Uterus (tissue), 4 donors: ENCODE measurements around the gene TMBIM4. TPM values are rescaled to one million over a fixed set of nuclear protein-coding genes. Genes with fewer than 3 reads are reported as not detected.
"Not testable (repeated sequence)": the region's sequence is repeated elsewhere in the genome, so short reads cannot be mapped to it uniquely, and the experiment has no call there.

Experiments used
- DNase-seq, 2 donors: peaks; one replicate each; pipeline ENCODE4 v3.0.0-alpha.2; 2019 to 2020
- H3K27ac ChIP-seq, 2 donors: fragments of 200-600 bp; sonication (generic); 1 replicate in 1 of 2; 2 replicates in 1 of 2; pipeline ENCODE4 v1.5.1; 2016 to 2018
- H3K27me3 ChIP-seq, 2 donors: fragments of 200-600 bp; sonication (generic); one replicate each; pipeline ENCODE4 v1.5.1; 2018 to 2019; ENCODE audit warnings: control low read depth in 1 of 2
- H3K36me3 ChIP-seq, 2 donors: fragments of 200-600 bp; sonication (generic); one replicate each; pipeline ENCODE4 v1.5.1; 2019; ENCODE audit warnings: control low read depth in 1 of 2
- H3K4me1 ChIP-seq, 2 donors: fragments of 200-600 bp; sonication (generic); one replicate each; pipeline ENCODE4 v1.5.1; 2018 to 2019; ENCODE audit warnings: control low read depth in 1 of 2
- H3K4me3 ChIP-seq, 2 donors: fragments of 200-600 bp; sonication (generic); 1 replicate in 1 of 2; 2 replicates in 1 of 2; pipeline ENCODE4 v1.5.1; 2018 to 2019; ENCODE audit warnings: mild to moderate bottlenecking in 1 of 2
- H3K9me3 ChIP-seq, 2 donors: fragments of 200-600 bp; sonication (generic); one replicate each; pipeline ENCODE4 v1.5.1; 2019; ENCODE audit warnings: control low read depth in 1 of 2
- POLR2A ChIP-seq, 2 donors: fragments of 450-650 bp; IDR thresholded peaks; one replicate each; pipeline ENCODE4 v1.6.1; 2016; ENCODE audit warnings: antibody characterized with exemption in 2 of 2, mild to moderate bottlenecking in 1 of 2, moderate library complexity in 1 of 2
- intact Hi-C: fragments of 100-400 bp; cut with DNase I; formaldehyde crosslinking; loops from one replicate; pipeline ENCODE4 v1.15.1; 2023; ENCODE audit warnings: low total_unique reads
- total RNA-seq, 4 donors: library from RNA; depleted of rRNA in 3 of 4; stranded (reverse); fragments of >200 nt in 3 of 4; gene quantifications; one replicate each; pipeline versions ENCODE4 v1.1.0 to v1.2.4, GENCODE V29; 2014 to 2023
- TF ChIP-seq, protein P1 (sequence below), 4 experiments: fragments of 200-600 bp in 2 of 4; fragments of 450-650 bp in 2 of 4; sonication (generic) in 2 of 4; IDR thresholded peaks; one replicate each; pipeline ENCODE4 v1.5.1; 2016 to 2019; ENCODE audit warnings: antibody characterized with exemption in 4 of 4, mild to moderate bottlenecking in 2 of 4, moderate library complexity in 1 of 4
- donor health status: DM: yes; HTN: yes; CAD: no.

TMBIM4 gene
- total RNA-seq, 4 donors from 2014 or later: 102 to 187 (median 146) TPM

DNA sequence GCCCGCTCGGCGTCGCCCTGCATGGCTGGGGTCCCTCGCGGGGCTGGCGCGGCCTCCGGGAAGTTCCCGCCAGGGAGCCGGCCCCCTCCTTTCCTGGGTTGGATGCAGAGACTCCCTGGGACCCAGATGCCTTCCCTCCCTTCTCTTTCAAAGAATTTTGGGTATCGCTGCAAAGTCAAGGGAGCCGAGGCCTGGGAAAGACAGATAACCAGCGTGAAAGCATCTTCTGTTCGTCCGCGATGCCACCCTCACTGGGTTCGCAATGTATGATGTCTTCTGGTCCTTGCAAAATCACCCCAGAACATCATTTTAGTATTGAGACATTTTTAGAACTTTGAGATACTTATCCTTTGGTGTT is 19.7 kb upstream of the TMBIM4 start:
- no peaks in the 10 kb centered on the region for H3K27me3 ChIP-seq
- no peaks in the 10 kb centered on the region for H3K4me1 ChIP-seq
- no peak for DNase-seq
- TF ChIP-seq, protein P1, sequence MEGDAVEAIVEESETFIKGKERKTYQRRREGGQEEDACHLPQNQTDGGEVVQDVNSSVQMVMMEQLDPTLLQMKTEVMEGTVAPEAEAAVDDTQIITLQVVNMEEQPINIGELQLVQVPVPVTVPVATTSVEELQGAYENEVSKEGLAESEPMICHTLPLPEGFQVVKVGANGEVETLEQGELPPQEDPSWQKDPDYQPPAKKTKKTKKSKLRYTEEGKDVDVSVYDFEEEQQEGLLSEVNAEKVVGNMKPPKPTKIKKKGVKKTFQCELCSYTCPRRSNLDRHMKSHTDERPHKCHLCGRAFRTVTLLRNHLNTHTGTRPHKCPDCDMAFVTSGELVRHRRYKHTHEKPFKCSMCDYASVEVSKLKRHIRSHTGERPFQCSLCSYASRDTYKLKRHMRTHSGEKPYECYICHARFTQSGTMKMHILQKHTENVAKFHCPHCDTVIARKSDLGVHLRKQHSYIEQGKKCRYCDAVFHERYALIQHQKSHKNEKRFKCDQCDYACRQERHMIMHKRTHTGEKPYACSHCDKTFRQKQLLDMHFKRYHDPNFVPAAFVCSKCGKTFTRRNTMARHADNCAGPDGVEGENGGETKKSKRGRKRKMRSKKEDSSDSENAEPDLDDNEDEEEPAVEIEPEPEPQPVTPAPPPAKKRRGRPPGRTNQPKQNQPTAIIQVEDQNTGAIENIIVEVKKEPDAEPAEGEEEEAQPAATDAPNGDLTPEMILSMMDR (IDR thresholded peaks at IDR 0.05): no peak
- no peak for TF ChIP-seq POLR2A (IDR thresholded peaks at IDR 0.05)
- peak overlapping the region; percentile 19 to 43 for H3K4me3 ChIP-seq
- H3K9me3 ChIP-seq: no peaks in the 10 kb centered on the region
- H3K27ac ChIP-seq: peak overlapping the region; percentile 81 to 85
- H3K36me3 ChIP-seq: no peaks in the 10 kb centered on the region
- intact Hi-C loops: no loop called here

DNA sequence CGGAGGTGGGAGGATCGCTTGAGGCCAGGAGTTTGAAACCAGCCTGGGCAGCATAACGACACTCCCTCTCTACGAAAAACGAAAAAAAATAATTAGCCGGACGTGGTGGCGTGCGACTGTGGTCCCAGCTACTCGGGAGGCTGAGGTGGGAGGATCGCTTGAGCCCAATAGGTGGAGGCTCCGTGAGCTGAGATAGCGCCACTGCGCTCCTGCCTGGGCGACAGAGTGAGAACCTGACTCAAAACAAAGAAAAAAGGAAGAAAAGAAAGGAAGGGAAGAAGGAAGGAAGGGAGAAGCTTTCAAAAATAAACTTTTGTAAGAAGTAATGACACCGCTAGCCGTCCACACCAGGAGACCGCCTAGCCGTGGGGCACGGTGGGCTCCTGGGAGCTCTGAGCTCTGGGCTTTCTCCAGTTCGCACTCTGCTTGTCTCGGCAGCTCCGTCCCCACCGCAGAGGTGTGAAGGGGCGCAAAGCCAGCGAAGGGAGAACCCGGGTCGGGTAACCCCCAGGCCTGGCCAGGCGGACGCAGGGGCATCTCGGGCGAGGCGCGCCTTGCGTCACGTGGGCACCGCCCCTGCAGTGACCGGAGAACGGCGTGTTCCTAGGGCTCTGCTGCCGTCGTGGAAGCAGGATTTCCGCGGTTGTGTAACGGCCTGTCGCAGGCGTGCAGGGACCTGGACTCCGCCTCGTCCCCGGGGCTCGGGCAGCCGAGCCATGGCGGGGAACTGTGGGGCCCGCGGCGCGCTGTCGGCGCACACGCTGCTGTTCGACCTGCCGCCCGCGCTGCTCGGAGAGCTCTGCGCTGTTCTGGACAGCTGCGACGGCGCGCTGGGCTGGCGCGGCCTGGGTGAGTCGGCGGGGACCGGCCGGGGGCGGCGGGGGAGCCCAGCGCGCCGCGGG is 19.0 kb upstream of the TMBIM4 start, which contains the start of gene IRAK3:
TSS of gene IRAK3 (plus strand) at position 631 of the 902 bp plus-strand sequence. CDS start at position 717, 86 bp downstream.
- intact Hi-C loops: no loop called here
- Histone ChIP-seq H3K9me3 (no peaks in the 10 kb centered on the region), H3K4me1 (no peaks in the 10 kb centered on the region), H3K27ac (peak within 1 kb of the TSS; percentile 81 to 85), H3K4me3 (peak within 1 kb of the TSS; percentile 19 to 43), H3K27me3 (no peaks in the 10 kb centered on the region), H3K36me3 (no peaks in the 10 kb centered on the region)
- DNase-seq: peak; percentile 75 to 80
- TF ChIP-seq, protein P1 (IDR thresholded peaks at IDR 0.05): no peak
- TF ChIP-seq POLR2A (IDR thresholded peaks at IDR 0.05): peak; percentile 82 to 84

DNA sequence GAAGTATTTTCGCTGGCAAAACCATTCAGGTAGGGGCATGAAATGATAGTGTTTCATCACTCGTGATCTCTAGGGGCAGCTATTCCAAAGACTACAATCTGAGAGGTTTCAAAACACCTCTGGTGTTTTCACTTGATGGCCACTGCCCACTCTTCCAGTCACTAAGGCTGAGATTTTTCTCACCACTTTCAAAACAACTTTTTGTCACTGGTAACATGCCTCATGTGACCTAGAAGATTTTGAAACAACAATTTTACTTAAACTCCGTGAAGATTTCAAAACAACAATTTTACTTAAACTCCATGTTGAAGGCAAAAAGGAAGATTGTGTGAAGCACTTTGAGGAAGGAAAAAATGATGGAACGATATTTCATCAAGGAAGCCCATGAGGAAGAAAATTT is 18.0 kb upstream of the TMBIM4 start:
- Histone ChIP-seq H3K4me1 (no peaks in the 10 kb centered on the region), H3K27me3 (no peaks in the 10 kb centered on the region), H3K36me3 (no peaks in the 10 kb centered on the region), H3K4me3 (no peak overlapping the region), H3K27ac (no peak overlapping the region), H3K9me3 (no peaks in the 10 kb centered on the region)
- DNase-seq: no peak
- TF ChIP-seq, protein P1 (IDR thresholded peaks at IDR 0.05): no peak
- no peak for TF ChIP-seq POLR2A (IDR thresholded peaks at IDR 0.05)
- intact Hi-C loops: no loop called here

DNA sequence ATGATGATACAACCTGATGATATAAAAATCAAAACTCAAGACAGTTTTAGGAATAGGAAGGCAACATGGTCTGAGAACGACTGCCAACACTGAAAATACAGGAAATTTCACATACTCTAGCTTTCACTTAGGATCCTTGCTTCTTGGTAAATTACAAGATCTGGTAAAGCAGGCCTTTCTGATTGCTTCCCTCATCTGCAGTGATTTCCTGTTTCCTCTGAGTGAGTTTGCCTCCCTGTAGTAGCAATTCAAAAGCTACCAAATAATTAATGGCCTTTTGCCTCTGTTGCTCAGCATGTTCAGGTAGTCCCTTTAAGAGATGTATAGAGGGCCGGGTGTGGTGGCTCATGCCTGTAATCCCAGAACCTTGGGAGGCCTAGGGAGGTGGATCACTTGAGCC is 17.2 kb upstream of the TMBIM4 start:
- Histone ChIP-seq H3K4me1 (no peaks in the 10 kb centered on the region), H3K27me3 (no peaks in the 10 kb centered on the region), H3K27ac (no peak overlapping the region), H3K9me3 (no peaks in the 10 kb centered on the region), H3K36me3 (no peaks in the 10 kb centered on the region), H3K4me3 (no peak overlapping the region)
- no peak for DNase-seq
- TF ChIP-seq, protein P1 (IDR thresholded peaks at IDR 0.05): no peak
- TF ChIP-seq POLR2A (IDR thresholded peaks at IDR 0.05): no peak
- intact Hi-C loops: no loop called here

DNA sequence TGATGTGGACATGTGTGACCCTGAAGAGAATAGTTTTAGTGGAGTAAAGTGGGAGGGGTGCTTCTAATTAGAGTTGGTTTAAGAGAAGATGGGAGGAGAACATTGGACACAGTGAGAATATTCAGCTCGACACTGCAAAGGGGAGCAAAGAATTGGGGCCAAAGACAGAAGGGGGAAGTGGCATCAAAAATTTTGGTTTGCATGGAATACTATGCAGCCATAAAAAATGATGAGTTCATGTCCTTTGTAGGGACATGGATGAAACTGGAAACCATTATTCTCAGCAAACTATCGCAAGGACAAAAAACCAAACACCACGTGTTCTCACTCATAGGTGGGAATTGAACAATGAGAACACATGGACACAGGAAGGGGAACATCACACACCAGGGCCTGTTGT is 15.0 kb upstream of the TMBIM4 start:
- H3K4me1 ChIP-seq, DNase-seq, H3K27ac ChIP-seq, intact Hi-C loops, H3K27me3 ChIP-seq, H3K9me3 ChIP-seq, H3K36me3 ChIP-seq, H3K4me3 ChIP-seq: not testable (repeated sequence)
